AG10803 (cell line): Measurements from ENCODE around the gene NUBP2.
A peak's percentile ranks its signal among the peaks of the same experiment; 100 is the strongest.

Experiments used
- DNase-seq: peaks from one replicate; pipeline ENCODE4 v3.0.0; 2010; ENCODE audit warnings: low read depth
- H3K4me3 ChIP-seq: 2 replicates; pipeline ENCODE4 v1.5.1; 2011; ENCODE audit warnings: mild to moderate bottlenecking, low read length, control low read depth
- CTCF ChIP-seq: conservative IDR thresholded peaks from 2 replicates; pipeline ENCODE4 v1.5.1; 2011; ENCODE audit warnings: mild to moderate bottlenecking, low read length, control low read depth, inconsistent platforms

NUBP2 gene

GRCh38 chr16:1772908-1773702 lies 9.7 kb upstream of the NUBP2 start, which contains the start of gene MRPS34:
Gene MRPS34, minus strand, starts transcription at chr16:1773134. Its CDS starts 15 bp downstream, at chr16:1773119.
- DNase-seq = peak; percentile 80
- H3K4me3 ChIP-seq = peak within 1 kb of the TSS; percentile 76
- TF ChIP-seq CTCF = peak; percentile 52

GRCh38 chr16:1773703-1774447 lies 8.9 kb upstream of the NUBP2 start:
- peak overlapping the region; percentile 76 for H3K4me3 ChIP-seq
- peak; percentile 50 for DNase-seq
- TF ChIP-seq CTCF = no peak

- no peak for DNase-seq
- peak overlapping the region; percentile 76 for H3K4me3 ChIP-seq
- no peak for TF ChIP-seq CTCF
Measured at GRCh38 chr16:1774448-1774780, 8.3 kb upstream of the NUBP2 start.

GRCh38 chr16:1775006-1775845 lies 7.5 kb upstream of the NUBP2 start:
- no peak for TF ChIP-seq CTCF
- DNase-seq = no peak
- no peak overlapping the region for H3K4me3 ChIP-seq

- no peak for DNase-seq
- no peak overlapping the region for H3K4me3 ChIP-seq
- TF ChIP-seq CTCF = no peak
Measured at GRCh38 chr16:1775846-1776671, 6.7 kb upstream of the NUBP2 start.

GRCh38 chr16:1776672-1776955 lies 6.1 kb upstream of the NUBP2 start:
- TF ChIP-seq CTCF = no peak
- no peak for DNase-seq
- H3K4me3 ChIP-seq = no peak overlapping the region
